Activated CD8-positive, alpha-beta T cell treated with anti-CD3 and anti-CD28 coated beads, Interleukin-2, amount 10 ng/mL, durations not matched to agents 7 days and 5 days (primary cell): ENCODE data around the gene OXTR. TPM values are rescaled to one million over a fixed set of nuclear protein-coding genes. Genes with fewer than 3 reads are reported as not detected.

Experiments used
- ATAC-seq: fragments of 150-1000 bp; cut with Tn5 transposase; one replicate; pipeline ENCODE4 v1.10.0; 2021; ENCODE audit warnings: moderate library complexity
- CTCF ChIA-PET: fragments of 350-600 bp; sonication (Branson Sonifier 250); formaldehyde crosslinking; loops from one replicate; lab custom pipeline; 2021; ENCODE audit warnings: antibody characterized with exemption; lab: Charles Lee
- POLR2A ChIA-PET: fragments of 350-600 bp; sonication (Branson Sonifier 250); formaldehyde crosslinking; loops from one replicate; lab custom pipeline; 2021; ENCODE audit warnings: antibody characterized with exemption; lab: Charles Lee
- DNase-seq: peaks from one replicate; pipeline ENCODE4 v3.0.0-alpha.2; 2020
- H3K27ac Mint-ChIP-seq: one replicate; pipeline ENCODE4 v1.8.0; 2021; ENCODE audit warnings: mild to moderate bottlenecking, mixed read lengths
- H3K27me3 Mint-ChIP-seq: one replicate; pipeline ENCODE4 v1.8.0; 2021; ENCODE audit warnings: low read depth, mixed read lengths
- H3K36me3 Mint-ChIP-seq: one replicate; pipeline ENCODE4 v1.8.0; 2021; ENCODE audit warnings: low read depth, mixed read lengths
- H3K4me1 Mint-ChIP-seq: one replicate; pipeline ENCODE4 v1.8.0; 2021; ENCODE audit warnings: low read depth, mixed read lengths
- H3K4me3 Mint-ChIP-seq: one replicate; pipeline ENCODE4 v1.8.0; 2021; ENCODE audit warnings: mild to moderate bottlenecking, mixed read lengths
- H3K9me3 Mint-ChIP-seq: one replicate; pipeline ENCODE4 v1.8.0; 2022; ENCODE audit warnings: mixed read lengths; ENCODE audit not compliant: insufficient read depth
- total RNA-seq, 2 experiments: library from RNA; stranded (reverse); gene quantifications; one replicate each; pipeline ENCODE4 v1.2.3, GENCODE V29; 2021

Gene OXTR
- total RNA-seq, 2 experiments from 2014 or later = 0.70 to 0.71 TPM

- no peak for ATAC-seq
- Mint-ChIP-seq H3K4me3 (no peak overlapping the region), H3K27ac (no peak overlapping the region), H3K27me3 (peaks cover 7% of the 10 kb centered on the region), H3K4me1 (peaks cover 3% of the 10 kb centered on the region), H3K36me3 (no peaks in the 10 kb centered on the region), H3K9me3 (no peaks in the 10 kb centered on the region)
- DNase-seq = no peak
- ChIA-PET POLR2A (no interaction called here), CTCF (no interaction called here)
These were observed 33.0 kb downstream of the OXTR start for GRCh38 chr3:8736436-8736835.

- H3K27ac Mint-ChIP-seq = no peak overlapping the region
- ChIA-PET CTCF (no interaction called here), POLR2A (no interaction called here)
- DNase-seq (no peak), ATAC-seq (no peak)
- H3K27me3 Mint-ChIP-seq = peaks cover 4% of the 10 kb centered on the region
- no peaks in the 10 kb centered on the region for H3K9me3 Mint-ChIP-seq
- no peaks in the 10 kb centered on the region for H3K36me3 Mint-ChIP-seq
- no peaks in the 10 kb centered on the region for H3K4me1 Mint-ChIP-seq
- H3K4me3 Mint-ChIP-seq = no peak overlapping the region
These were observed 34.5 kb downstream of the OXTR start for GRCh38 chr3:8734908-8735307.

DNA sequence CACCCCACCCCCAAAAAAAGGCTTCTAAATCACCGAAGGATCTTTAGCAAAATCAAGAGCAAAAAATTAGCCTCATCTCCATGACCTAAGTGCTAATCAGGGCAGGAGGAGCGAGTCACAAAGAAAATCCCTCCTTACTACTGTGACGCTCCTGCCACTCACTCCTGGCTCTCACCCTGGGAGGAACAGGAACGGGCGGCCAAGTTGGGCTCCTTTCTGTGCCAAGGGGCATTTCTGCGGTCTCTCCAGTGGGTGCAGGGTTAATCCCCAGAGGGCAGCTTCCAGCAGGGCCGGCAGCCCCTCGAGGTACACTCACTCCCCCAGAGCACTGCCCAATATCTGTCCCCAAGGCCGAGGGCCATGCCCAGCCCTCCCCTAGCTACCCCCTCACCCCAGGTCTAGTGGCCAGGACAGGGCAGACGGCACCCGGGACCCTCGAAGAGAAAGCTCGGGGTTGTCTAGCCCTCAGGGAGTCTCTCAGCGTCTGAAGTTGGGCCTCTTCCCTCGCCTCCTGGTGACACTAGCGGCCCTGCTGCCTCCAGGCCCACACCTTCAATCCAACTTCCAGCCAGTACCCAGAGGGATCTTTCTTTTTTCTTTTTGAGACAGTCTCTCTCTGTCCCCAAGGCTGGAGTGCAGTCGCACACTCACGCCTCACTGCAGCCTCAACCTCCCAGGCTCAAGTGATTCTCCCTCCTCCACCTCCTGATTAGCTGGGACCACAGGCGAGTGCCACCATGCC is 35.1 kb downstream of the OXTR start:
- no peaks in the 10 kb centered on the region for H3K9me3 Mint-ChIP-seq
- no peak overlapping the region for H3K27ac Mint-ChIP-seq
- no peaks in the 10 kb centered on the region for H3K36me3 Mint-ChIP-seq
- no peak for DNase-seq
- ATAC-seq = no peak
- peaks cover 4% of the 10 kb centered on the region for H3K27me3 Mint-ChIP-seq
- H3K4me1 Mint-ChIP-seq = no peaks in the 10 kb centered on the region
- ChIA-PET POLR2A (no interaction called here), CTCF (no interaction called here)
- no peak overlapping the region for H3K4me3 Mint-ChIP-seq

DNA sequence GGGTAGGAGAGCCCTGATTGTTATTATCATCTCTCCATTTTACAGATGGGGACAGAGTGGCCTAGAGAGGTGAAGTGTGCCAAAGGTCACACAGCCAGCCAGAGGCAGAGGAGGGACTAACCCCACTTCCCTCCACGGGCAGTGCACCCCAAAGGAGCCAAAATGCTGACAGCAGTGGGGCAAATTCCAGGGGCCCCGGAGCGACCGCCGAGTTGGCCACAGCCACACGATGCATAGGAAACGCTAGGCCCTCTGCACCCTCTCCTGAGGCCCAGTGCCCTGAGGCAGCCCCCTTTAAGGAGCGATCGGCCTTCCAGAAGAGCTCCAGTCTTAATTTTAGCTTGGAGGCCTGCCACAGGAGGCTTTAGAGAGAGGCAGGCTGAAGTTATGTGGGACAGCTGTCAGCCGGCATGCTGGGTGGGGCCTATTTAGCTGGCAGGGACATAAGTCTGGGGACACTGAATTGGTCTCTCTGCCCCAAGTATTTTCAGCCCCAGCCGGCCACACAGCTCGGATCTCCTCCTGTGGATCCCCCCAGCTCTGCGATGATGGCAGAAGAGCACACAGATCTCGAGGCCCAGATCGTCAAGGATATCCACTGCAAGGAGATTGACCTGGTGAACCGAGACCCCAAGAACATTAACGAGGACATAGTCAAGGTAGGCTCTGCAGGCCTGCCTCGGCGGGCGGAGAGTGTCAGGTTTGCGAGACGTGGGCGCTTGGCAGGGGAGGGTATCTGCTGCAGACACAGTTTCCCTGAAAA is 35.9 kb downstream of the OXTR start, which contains the start of gene CAV3:
TSS of gene CAV3 (plus strand) at position 471 of the 763 bp plus-strand sequence. CDS start at position 546, 75 bp downstream.
- no peak within 1 kb of the TSS for H3K27ac Mint-ChIP-seq
- no peak within 1 kb of the TSS for H3K4me3 Mint-ChIP-seq
- no peaks in the 10 kb centered on the region for H3K9me3 Mint-ChIP-seq
- ChIA-PET POLR2A (no interaction called here), CTCF (no interaction called here)
- ATAC-seq (no peak), DNase-seq (no peak)
- no peaks in the 10 kb centered on the region for H3K36me3 Mint-ChIP-seq
- H3K4me1 Mint-ChIP-seq = no peaks in the 10 kb centered on the region
- peaks cover 4% of the 10 kb centered on the region for H3K27me3 Mint-ChIP-seq

DNA sequence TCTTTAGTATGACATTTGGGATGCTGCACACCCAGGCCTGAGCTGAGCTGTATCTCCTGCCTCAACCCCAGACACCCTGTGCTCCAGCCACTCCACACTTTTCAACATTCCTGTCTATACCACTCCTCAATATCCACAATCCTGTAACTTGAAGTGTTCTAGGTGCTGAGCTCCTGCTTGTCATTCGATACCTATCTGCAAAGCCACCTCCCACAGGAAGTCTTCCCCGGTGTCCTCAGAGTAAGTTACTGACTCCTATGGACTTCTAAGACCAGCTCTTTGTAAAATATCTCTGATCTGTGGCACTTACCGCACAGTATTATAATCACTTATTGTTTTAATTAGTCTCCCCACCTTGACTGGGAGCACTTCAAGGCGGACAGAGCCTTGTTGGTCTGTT is 37.0 kb downstream of the OXTR start:
- no peak for ATAC-seq
- CTCF ChIA-PET = no interaction called here

DNA sequence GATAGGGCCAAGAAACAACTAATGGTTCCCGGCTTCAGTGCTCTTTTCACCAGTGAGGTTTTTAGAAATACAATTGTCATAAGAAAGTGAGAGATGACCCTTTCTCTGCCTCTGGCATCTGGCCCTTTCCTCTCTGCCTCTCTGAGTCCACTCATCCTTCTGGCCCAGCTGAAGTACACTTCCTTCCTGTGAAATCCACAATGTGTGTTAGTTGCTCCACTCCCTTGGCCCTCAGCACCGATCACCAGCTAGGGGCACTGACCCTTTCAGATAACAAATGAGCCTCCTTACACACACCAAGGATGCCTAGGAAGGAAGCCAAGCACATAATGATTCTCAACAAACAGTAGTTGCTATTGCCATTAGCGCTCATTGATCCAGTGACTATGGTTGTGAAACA is 38.8 kb downstream of the OXTR start:
- ChIA-PET POLR2A (no interaction called here), CTCF (no interaction called here)
- DNase-seq = no peak
- H3K27me3 Mint-ChIP-seq = no peaks in the 10 kb centered on the region
- ATAC-seq = no peak
- H3K4me3 Mint-ChIP-seq = no peak overlapping the region
- H3K9me3 Mint-ChIP-seq = no peaks in the 10 kb centered on the region
- no peaks in the 10 kb centered on the region for H3K4me1 Mint-ChIP-seq
- no peaks in the 10 kb centered on the region for H3K36me3 Mint-ChIP-seq
- H3K27ac Mint-ChIP-seq = no peak overlapping the region

More for the DNA sequence above, 37.0 kb downstream of the OXTR start:
- H3K36me3 Mint-ChIP-seq = no peaks in the 10 kb centered on the region
- no peaks in the 10 kb centered on the region for H3K4me1 Mint-ChIP-seq
- no peaks in the 10 kb centered on the region for H3K27me3 Mint-ChIP-seq
- no peak overlapping the region for H3K27ac Mint-ChIP-seq
- POLR2A ChIA-PET = no interaction called here
- H3K4me3 Mint-ChIP-seq = no peak overlapping the region
- no peaks in the 10 kb centered on the region for H3K9me3 Mint-ChIP-seq
- DNase-seq = no peak

- Mint-ChIP-seq H3K9me3 (no peaks in the 10 kb centered on the region), H3K4me1 (no peaks in the 10 kb centered on the region), H3K27ac (no peak overlapping the region), H3K27me3 (no peaks in the 10 kb centered on the region), H3K4me3 (no peak overlapping the region), H3K36me3 (no peaks in the 10 kb centered on the region)
- CTCF ChIA-PET = no interaction called here
- no peak for ATAC-seq
- no peak for DNase-seq
- POLR2A ChIA-PET = no interaction called here
These were observed 39.9 kb downstream of the OXTR start for GRCh38 chr3:8729479-8729878.

DNA sequence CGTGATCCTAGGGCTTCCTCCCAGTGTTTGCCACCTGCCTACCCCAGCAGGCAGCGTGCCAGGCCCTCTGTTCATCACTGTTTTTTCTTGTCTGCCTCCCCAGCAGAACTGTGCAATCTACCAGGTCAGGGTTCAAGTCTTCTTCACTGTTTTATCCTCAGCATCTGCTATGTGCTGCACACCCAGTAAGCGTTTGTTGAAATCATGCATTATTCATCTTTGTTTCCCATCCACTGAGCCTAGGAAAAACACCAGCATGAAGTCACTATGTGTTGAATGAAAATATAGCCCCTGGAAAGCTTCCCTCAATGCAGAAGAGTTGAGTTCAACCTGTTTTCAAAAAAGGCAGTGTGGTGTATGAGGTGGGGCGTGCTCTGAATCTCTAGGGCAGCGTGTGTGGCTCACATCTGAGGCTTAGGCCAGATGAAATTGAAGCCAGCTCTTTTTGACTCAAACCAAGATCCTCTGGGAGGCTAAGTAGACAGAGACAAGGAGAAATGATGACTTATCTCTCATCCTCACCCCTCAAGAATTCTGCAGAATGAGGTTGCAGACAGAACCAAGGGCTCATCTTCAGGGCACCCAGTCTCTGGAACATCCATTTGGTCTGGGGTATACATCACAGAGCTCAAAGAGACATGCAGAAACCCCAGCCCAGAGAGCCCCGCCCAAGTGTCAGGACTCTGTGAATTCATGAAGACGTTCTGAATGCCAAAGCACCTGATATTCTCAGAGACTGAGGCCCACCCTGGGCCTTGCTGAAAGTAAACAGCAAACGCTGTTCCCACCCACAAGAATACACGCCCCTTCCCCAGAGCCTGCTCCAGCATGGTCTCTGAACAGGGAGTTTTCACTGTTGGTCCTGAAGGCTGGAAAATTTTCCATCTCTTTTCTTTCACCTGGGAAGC is 41.6 kb downstream of the OXTR start:
- Mint-ChIP-seq H3K27me3 (no peaks in the 10 kb centered on the region), H3K9me3 (no peaks in the 10 kb centered on the region), H3K4me3 (no peak overlapping the region), H3K27ac (no peak overlapping the region), H3K4me1 (no peaks in the 10 kb centered on the region), H3K36me3 (no peaks in the 10 kb centered on the region)
- POLR2A ChIA-PET = no interaction called here
- no peak for ATAC-seq
- DNase-seq = no peak
- CTCF ChIA-PET = no interaction called here

DNA sequence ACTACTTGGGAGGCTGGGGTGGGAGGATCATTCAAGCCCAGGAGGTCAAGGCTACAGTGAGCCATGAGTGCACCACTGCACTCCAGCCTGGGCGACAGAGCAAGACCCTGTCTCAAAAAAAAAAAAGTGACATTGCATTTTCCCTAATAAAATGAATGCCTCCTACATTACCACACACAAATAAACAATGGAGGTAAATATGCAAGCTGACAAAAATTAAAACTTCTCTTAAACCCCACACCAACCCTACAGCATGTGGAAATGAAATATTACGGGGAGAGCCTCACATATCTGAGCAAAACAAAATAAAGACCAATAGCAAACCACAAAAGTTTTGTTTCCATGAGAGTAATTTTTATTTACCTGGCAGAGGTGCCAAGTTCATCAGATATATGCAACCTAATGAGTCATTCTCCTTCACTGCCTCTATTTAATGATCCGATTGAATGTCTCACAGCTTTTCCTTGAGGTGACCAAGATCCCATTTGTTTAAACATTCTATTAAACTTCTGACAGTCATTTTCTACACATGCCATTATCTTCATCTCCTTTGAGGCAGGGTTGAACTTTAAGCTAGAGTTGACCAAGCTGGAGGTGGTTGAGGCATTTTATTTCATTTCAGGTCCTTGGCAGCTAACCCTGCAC is 45.2 kb downstream of the OXTR start:
- Mint-ChIP-seq H3K4me3 (no peak overlapping the region), H3K4me1 (no peaks in the 10 kb centered on the region), H3K27me3 (no peaks in the 10 kb centered on the region), H3K36me3 (no peaks in the 10 kb centered on the region), H3K9me3 (no peaks in the 10 kb centered on the region), H3K27ac (no peak overlapping the region)
- CTCF ChIA-PET = no interaction called here
- no peak for ATAC-seq
- POLR2A ChIA-PET = no interaction called here
- no peak for DNase-seq

DNA sequence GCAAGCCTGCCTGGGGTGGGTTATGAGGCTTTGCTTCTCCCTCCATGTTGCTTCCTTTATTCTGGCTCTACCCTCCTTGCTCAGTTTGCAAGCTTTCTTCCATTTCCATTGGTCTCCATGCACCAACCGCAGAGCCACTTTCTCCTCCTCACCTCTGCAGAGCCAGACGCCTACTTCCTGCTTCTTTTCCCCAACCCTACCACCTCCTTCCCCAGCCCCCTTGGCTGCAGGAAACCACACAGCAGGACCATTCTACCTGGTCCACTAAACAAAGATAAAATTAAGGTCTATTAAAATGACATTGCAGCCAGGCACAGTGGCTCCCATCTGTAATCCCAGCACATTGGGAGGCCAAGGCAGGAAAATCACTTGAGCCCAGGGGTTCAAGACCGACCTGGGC is 45.8 kb downstream of the OXTR start:
- H3K27ac Mint-ChIP-seq = no peak overlapping the region
- H3K4me1 Mint-ChIP-seq = no peaks in the 10 kb centered on the region
- POLR2A ChIA-PET = no interaction called here
- no peak overlapping the region for H3K4me3 Mint-ChIP-seq
- ATAC-seq = no peak
- no peaks in the 10 kb centered on the region for H3K9me3 Mint-ChIP-seq
- no peaks in the 10 kb centered on the region for H3K27me3 Mint-ChIP-seq
- no peak for DNase-seq
- H3K36me3 Mint-ChIP-seq = no peaks in the 10 kb centered on the region
- CTCF ChIA-PET = interaction anchor here (0.9 kb wide), 1 partner anchor 10 kb away, joined by 4 read pairs; no protein-coding TSS in a partner anchor

- H3K4me1 Mint-ChIP-seq = no peaks in the 10 kb centered on the region
These were observed 46.6 kb downstream of the OXTR start for GRCh38 chr3:8722808-8723207.

More at GRCh38 chr3:8722808-8723207, 46.6 kb downstream of the OXTR start:
- no peak for DNase-seq
- Mint-ChIP-seq H3K36me3 (no peaks in the 10 kb centered on the region), H3K27ac (no peak overlapping the region), H3K4me3 (no peak overlapping the region), H3K27me3 (no peaks in the 10 kb centered on the region), H3K9me3 (no peaks in the 10 kb centered on the region)
- ChIA-PET POLR2A (no interaction called here), CTCF (interaction anchor here (0.9 kb wide), 1 partner anchor 9 kb away, joined by 4 read pairs; no protein-coding TSS in a partner anchor)
- no peak for ATAC-seq
